Measurements from ENCODE around the gene MGARP.
A peak's percentile ranks its signal among the peaks of the same experiment; 100 is the strongest.
"Not testable (repeated sequence)": the region's sequence is repeated elsewhere in the genome, so short reads cannot be mapped to it uniquely, and the experiment has no call there.

MGARP gene

DNA sequence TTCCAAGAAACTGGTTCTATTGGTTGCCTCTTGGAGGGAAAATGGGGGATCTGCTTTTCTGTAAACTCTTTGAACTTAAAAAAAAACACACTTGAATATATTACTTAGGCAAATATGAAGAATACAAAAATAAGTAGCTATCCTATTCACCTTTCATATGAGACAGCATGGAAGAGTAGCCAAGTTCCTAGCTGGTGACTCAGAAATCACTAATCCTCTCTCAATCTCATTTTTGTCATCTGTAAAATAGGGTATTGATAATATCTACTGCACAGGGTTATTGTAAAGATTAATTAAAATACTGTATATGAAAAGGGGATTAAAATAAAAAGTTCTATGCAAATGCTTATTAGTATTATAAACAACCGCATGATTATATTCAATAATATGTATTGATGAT is 12.7 kb downstream of the MGARP start:
- ChIA-PET POLR2A (interaction anchor here (1.2 kb wide), 1 partner anchor 24 kb away, joined by 7 read pairs; no protein-coding TSS in a partner anchor), CTCF (interaction anchor here (2.4 kb wide), 1 partner anchor 35 kb away, joined by 6 read pairs; no protein-coding TSS in a partner anchor)
- DNase-seq (ENCODE audit: low read depth, low spot score) = no peak
- TF ChIP-seq, protein P1, sequence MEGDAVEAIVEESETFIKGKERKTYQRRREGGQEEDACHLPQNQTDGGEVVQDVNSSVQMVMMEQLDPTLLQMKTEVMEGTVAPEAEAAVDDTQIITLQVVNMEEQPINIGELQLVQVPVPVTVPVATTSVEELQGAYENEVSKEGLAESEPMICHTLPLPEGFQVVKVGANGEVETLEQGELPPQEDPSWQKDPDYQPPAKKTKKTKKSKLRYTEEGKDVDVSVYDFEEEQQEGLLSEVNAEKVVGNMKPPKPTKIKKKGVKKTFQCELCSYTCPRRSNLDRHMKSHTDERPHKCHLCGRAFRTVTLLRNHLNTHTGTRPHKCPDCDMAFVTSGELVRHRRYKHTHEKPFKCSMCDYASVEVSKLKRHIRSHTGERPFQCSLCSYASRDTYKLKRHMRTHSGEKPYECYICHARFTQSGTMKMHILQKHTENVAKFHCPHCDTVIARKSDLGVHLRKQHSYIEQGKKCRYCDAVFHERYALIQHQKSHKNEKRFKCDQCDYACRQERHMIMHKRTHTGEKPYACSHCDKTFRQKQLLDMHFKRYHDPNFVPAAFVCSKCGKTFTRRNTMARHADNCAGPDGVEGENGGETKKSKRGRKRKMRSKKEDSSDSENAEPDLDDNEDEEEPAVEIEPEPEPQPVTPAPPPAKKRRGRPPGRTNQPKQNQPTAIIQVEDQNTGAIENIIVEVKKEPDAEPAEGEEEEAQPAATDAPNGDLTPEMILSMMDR (IDR thresholded peaks at IDR 0.05; ENCODE audit: insufficient read depth, low read length, missing control alignments) = no peak
- no peak overlapping the region for H3K4me3 ChIP-seq (ENCODE audit: low read depth, low read length)

DNA sequence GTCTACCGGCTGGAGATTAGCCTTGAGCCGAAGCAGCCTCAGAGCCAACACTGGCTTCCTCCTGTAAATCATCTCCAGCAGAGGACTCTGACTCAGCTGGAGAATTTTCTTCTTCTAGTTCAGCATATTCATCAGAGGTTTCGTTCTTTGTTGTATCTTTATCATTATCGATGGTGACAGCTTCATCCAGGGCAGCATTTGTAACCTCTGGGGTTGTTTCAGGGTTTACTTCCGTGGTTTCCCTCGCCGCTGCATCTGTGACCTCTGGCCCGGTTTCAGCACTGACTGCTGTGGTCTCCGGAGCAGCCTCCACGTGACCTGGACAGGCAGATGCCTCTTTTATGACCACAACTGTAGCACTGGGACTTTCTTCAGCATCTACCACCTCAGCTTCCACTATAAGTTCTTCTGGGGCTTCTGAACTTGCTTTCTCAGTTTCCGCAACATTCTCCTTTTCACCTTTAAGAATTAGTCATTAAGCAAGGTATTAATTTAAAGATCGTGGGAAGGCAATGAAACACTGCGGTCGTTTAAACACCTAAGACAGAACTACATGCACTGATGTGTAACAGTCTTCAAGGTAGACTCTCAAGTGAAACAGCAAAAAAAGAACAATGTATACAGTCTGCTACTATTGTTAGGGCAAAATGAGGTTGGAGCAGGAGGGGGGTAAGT is 13.3 kb downstream of the MGARP start:
- CTCF ChIA-PET = interaction anchor here (0.6 to 1.6 kb wide), 6 partner anchors 14 to 239 kb away, joined by 3 to 5 read pairs (median 4); partner anchors contain the start of gene MGARP
- no peak for DNase-seq (ENCODE audit: low read depth, low spot score)
- POLR2A ChIA-PET = interaction anchor here (0.6 to 1.2 kb wide), 3 partner anchors 23 to 79 kb away, joined by 3 to 7 read pairs (median 4); partner anchors contain the start of gene NAA15
- H3K4me3 ChIP-seq (ENCODE audit: low read depth, low read length) = peak overlapping the region; percentile 38
- TF ChIP-seq, protein P1 (IDR thresholded peaks at IDR 0.05; ENCODE audit: insufficient read depth, low read length, missing control alignments) = no peak

DNA sequence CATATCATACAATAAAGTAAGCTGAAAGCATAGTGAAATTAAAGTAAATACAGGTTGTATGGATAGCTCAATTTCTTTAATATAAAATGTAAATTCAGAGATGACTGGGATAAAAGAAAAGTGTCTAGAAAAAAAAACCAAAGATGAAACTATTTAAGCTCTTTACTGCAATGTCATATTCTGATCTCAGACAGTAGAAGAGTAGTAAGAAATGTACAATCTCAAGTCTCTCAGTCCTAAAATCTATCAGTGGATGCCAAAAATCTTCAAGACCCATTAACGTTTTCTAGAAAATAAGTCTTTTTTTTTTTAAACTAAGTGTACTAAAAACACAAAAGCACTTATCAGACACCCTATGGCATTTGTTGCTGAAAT is 13.8 kb downstream of the MGARP start:
- CTCF ChIA-PET = interaction anchor here (0.6 to 1.6 kb wide), 8 partner anchors 10 to 239 kb away, joined by 3 to 5 read pairs (median 3); partner anchors contain the start of gene MGARP
- POLR2A ChIA-PET = interaction anchor here (0.6 to 1.2 kb wide), 3 partner anchors 22 to 79 kb away, joined by 3 to 7 read pairs (median 4); partner anchors contain the start of gene NAA15
- H3K4me3 ChIP-seq (ENCODE audit: low read depth, low read length) = peak overlapping the region; percentile 38; the same call in 1 of the 2 replicates
- TF ChIP-seq, protein P1 (IDR thresholded peaks at IDR 0.05; ENCODE audit: insufficient read depth, low read length, missing control alignments) = no peak
- DNase-seq (ENCODE audit: low read depth, low spot score) = no peak

DNA sequence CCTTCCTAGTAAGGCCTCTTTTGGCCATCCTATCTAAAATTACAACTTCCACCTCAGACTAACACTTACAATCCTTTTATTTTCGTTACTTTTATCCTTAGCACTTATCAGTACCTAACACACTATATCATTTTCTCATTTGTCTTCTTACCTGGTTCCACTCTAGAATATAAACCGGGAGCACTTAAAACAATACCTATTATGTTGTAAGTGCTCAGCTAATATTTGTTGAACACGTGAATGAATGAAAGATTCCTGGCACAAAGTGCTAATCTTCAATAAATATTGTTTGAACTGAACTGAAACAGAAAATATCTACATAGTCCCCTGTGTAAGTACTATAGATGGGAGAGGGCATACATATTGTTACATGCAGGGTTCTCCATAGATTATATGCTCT is 14.4 kb downstream of the MGARP start:
- H3K4me3 ChIP-seq (ENCODE audit: low read depth, low read length) = no peak overlapping the region
- ChIA-PET CTCF (interaction anchor here (0.6 to 1.6 kb wide), 8 partner anchors 9 to 238 kb away, joined by 3 to 5 read pairs (median 3); partner anchors contain the start of gene MGARP), POLR2A (no interaction called here)
- TF ChIP-seq, protein P1 (IDR thresholded peaks at IDR 0.05; ENCODE audit: insufficient read depth, low read length, missing control alignments) = no peak
- DNase-seq (ENCODE audit: low read depth, low spot score) = no peak

DNA sequence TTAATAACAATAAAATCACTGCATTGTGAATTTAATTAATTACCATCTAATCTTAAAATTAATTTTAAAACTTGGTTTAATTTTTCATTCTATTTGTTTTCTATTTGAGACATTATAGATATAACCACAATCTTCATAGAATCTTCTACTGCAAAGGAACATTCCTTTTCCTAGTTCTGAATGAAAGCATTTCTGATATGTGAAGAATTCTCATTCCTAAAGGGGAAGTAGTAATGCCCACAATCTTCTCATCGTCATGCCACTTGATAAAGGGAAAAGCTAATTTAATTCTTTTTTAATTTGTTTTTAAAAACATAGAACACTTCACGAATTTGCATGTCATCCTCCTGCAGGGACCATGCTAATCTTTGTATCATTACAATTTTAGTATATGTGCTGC is 23.7 kb downstream of the MGARP start:
- CTCF ChIA-PET = interaction anchor here (0.9 to 1.5 kb wide), 7 partner anchors 9 to 361 kb away, joined by 3 to 7 read pairs (median 3); no protein-coding TSS in a partner anchor
- POLR2A ChIA-PET = no interaction called here

DNA sequence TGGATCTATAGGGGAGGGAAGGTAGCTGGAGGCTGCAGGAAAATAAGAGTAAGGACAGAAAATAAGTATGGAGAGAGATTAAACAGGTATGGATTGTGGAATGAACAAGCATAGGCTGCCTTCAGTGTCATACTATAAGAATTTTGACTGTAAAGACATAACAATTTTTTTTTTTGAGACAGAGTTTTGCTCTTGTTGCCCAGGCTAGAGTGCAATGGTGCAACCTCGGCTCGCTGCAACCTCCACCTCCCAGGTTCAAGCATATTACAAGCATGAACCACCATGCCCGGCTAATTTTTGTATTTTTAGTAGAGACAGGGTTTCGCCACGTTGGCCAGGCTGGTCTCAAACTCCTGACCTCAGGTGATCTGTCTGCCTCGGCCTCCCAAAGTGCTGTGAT is 24.4 kb downstream of the MGARP start:
- POLR2A ChIA-PET; H3K4me3 ChIP-seq (ENCODE audit: low read depth, low read length); DNase-seq (ENCODE audit: low read depth, low spot score): not testable (repeated sequence)
- CTCF ChIA-PET = interaction anchor here (1.0 kb wide), 1 partner anchor 9 kb away, joined by 3 read pairs; no protein-coding TSS in a partner anchor

More for the DNA sequence above, 23.7 kb downstream of the MGARP start:
- no peak overlapping the region for H3K4me3 ChIP-seq (ENCODE audit: low read depth, low read length)
- DNase-seq (ENCODE audit: low read depth, low spot score) = no peak
- TF ChIP-seq, protein P1 (IDR thresholded peaks at IDR 0.05; ENCODE audit: insufficient read depth, low read length, missing control alignments) = no peak

All from AG04449 (cell line).